ENCODE measurements around the gene GJB3.
"Not testable (repeated sequence)": the region's sequence is repeated elsewhere in the genome, so short reads cannot be mapped to it uniquely, and the experiment has no call there.

GRCh38 chr1:34732831-34733230, 48.2 kb upstream of the GJB3 start:
- not testable (repeated sequence) for TF ChIP-seq EZH2 (IDR thresholded peaks at IDR 0.05; ENCODE audit: low read depth); CTCF (conservative IDR thresholded peaks at IDR 0.05)
